OCI-LY3 (cell line): ENCODE data around the gene CACNA2D3.

Experiments
- CTCF ChIP-seq: fragments of 200-600, 300-600 bp; sonication (generic); IDR thresholded peaks from 2 replicates; pipeline ENCODE4 v1.5.1; 2014; ENCODE audit warnings: antibody characterized with exemption, low read length, low read depth
- EZH2phosphoT487 ChIP-seq: fragments of 200-600 bp; shearing (Covaris generic); IDR thresholded peaks from 2 replicates; pipeline ENCODE4 v1.6.1; 2018; ENCODE audit warnings: antibody characterized with exemption, mixed run types, low read depth

GRCh38 chr3:54127499-54128056, 5.2 kb downstream of the CACNA2D3 start:
- TF ChIP-seq CTCF (no peak), EZH2phosphoT487 (no peak)
